Measurements from ENCODE around the gene SUMO2. TPM values are rescaled to one million over a fixed set of nuclear protein-coding genes. Genes with fewer than 3 reads are reported as not detected.

The SUMO2 gene
- polyA plus RNA-seq, 3 donors, result 64.9 to 318 (median 282) TPM

- Histone ChIP-seq H3K27me3 (ENCODE audit: control insufficient read depth in 2 of 2, insufficient read depth in 2 of 2, low read length in 2 of 2) (no peaks in the 10 kb centered on the region), H3K36me3 (replicated peaks in 1 of 2; ENCODE audit: control insufficient read depth in 1 of 2, insufficient read depth in 2 of 2, low read length in 2 of 2) (peaks cover 19 to 36% of the 10 kb centered on the region in 2 donors), H3K4me2 (replicated peaks; ENCODE audit: extremely low read depth, low read length, poor library complexity, severe bottlenecking) (no peak overlapping the region), H3K4me3 (replicated peaks in 1 of 3; ENCODE audit: low read depth in 2 of 3, low read length in 3 of 3) (no peak overlapping the region), H2AFZ (ENCODE audit: insufficient read depth, low read depth, low read length, poor library complexity, severe bottlenecking) (no peak overlapping the region), H3K9me3 (replicated peaks in 1 of 2; ENCODE audit: control insufficient read depth in 1 of 2, insufficient read depth in 1 of 2, low read length in 2 of 2) (no peaks in the 10 kb centered on the region), H3K4me1 (ENCODE audit: control insufficient read depth in 1 of 2, insufficient read depth in 2 of 2, low read length in 2 of 2) (no peaks in the 10 kb centered on the region), H3K9ac (ENCODE audit: insufficient read depth, low read length, poor library complexity, severe bottlenecking) (no peak overlapping the region), H4K20me1 (ENCODE audit: insufficient read depth, low read length) (no peaks in the 10 kb centered on the region), H3K27ac (ENCODE audit: low read depth in 1 of 2, low read length in 2 of 2) (no peak overlapping the region), H3K79me2 (ENCODE audit: insufficient read depth, low read length) (peaks cover 3% of the 10 kb centered on the region)
- H3K4me3 Mint-ChIP-seq, result no peak overlapping the region
- H3K36me3 Mint-ChIP-seq, result peaks cover 14 to 58% of the 10 kb centered on the region in 2 donors
- no peak for TF ChIP-seq CTCF (IDR thresholded peaks at IDR 0.05)
- DNase-seq, result no peak
- H3K9me3 Mint-ChIP-seq, result no peaks in the 10 kb centered on the region
- H3K27me3 Mint-ChIP-seq (ENCODE audit: low read depth in 3 of 3), result peaks cover 0 to 3% (median 0%) of the 10 kb centered on the region in 3 donors
- intact Hi-C loops (cut with micrococcal nuclease), result no loop called here
- 95% methylated on average over 4 of the region's 5 CpGs for WGBS (ENCODE audit: insufficient coverage)
- H3K27ac Mint-ChIP-seq, result peak overlapping the region in 1 of 7 donors; percentile 24
- no peaks in the 10 kb centered on the region for H3K4me1 Mint-ChIP-seq
Measured at GRCh38 chr17:75163074-75163473, 19.7 kb downstream of the SUMO2 start.

GRCh38 chr17:75160211-75160610, 22.5 kb downstream of the SUMO2 start:
- Histone ChIP-seq H2AFZ (ENCODE audit: insufficient read depth, low read depth, low read length, poor library complexity, severe bottlenecking) (no peak overlapping the region), H3K36me3 (replicated peaks in 1 of 2; ENCODE audit: control insufficient read depth in 1 of 2, insufficient read depth in 2 of 2, low read length in 2 of 2) (peaks cover 3 to 9% of the 10 kb centered on the region in 2 donors), H3K27me3 (ENCODE audit: control insufficient read depth in 2 of 2, insufficient read depth in 2 of 2, low read length in 2 of 2) (no peaks in the 10 kb centered on the region), H4K20me1 (ENCODE audit: insufficient read depth, low read length) (no peaks in the 10 kb centered on the region), H3K4me1 (ENCODE audit: control insufficient read depth in 1 of 2, insufficient read depth in 2 of 2, low read length in 2 of 2) (no peaks in the 10 kb centered on the region), H3K4me2 (replicated peaks; ENCODE audit: extremely low read depth, low read length, poor library complexity, severe bottlenecking) (no peak overlapping the region), H3K79me2 (ENCODE audit: insufficient read depth, low read length) (no peaks in the 10 kb centered on the region), H3K4me3 (replicated peaks in 1 of 3; ENCODE audit: low read depth in 2 of 3, low read length in 3 of 3) (no peak overlapping the region), H3K9ac (ENCODE audit: insufficient read depth, low read length, poor library complexity, severe bottlenecking) (no peak overlapping the region), H3K27ac (ENCODE audit: low read depth in 1 of 2, low read length in 2 of 2) (no peak overlapping the region), H3K9me3 (replicated peaks in 1 of 2; ENCODE audit: control insufficient read depth in 1 of 2, insufficient read depth in 1 of 2, low read length in 2 of 2) (no peaks in the 10 kb centered on the region)
- intact Hi-C loops (cut with micrococcal nuclease), result no loop called here
- H3K9me3 Mint-ChIP-seq, result peaks cover 0 to 2% (median 0%) of the 10 kb centered on the region in 7 donors
- H3K4me1 Mint-ChIP-seq, result no peaks in the 10 kb centered on the region
- no peak overlapping the region for H3K4me3 Mint-ChIP-seq
- H3K36me3 Mint-ChIP-seq, result peaks cover 4 to 32% of the 10 kb centered on the region in 2 donors
- H3K27ac Mint-ChIP-seq, result no peak overlapping the region
- WGBS (ENCODE audit: insufficient coverage), result 100% methylated on average over 1 of the region's 5 CpGs
- TF ChIP-seq CTCF (IDR thresholded peaks at IDR 0.05), result no peak
- H3K27me3 Mint-ChIP-seq (ENCODE audit: low read depth in 3 of 3), result peaks cover 0 to 3% (median 0%) of the 10 kb centered on the region in 3 donors
- DNase-seq, result no peak

Data from CD14-positive monocyte (primary cell).